Body of pancreas (tissue), 4 donors: ENCODE data around the gene SEMA3G.

Experiments used
- POLR2A ChIP-seq, 3 donors: fragments of 450-650 bp; IDR thresholded peaks; one replicate each; pipeline ENCODE4 v1.6.1; 2016; ENCODE audit warnings: antibody characterized with exemption in 3 of 3, mild to moderate bottlenecking in 2 of 3
- TF ChIP-seq, protein P1 (sequence below), 7 experiments: fragments of 450-650 bp in 4 of 7; fragments of 200-600 bp in 3 of 7; sonication (generic) in 3 of 7; IDR thresholded peaks; one replicate each; pipeline ENCODE4 v1.5.1; 2016 to 2019; ENCODE audit warnings: antibody characterized with exemption in 7 of 7

GRCh38 chr3:52453496-52454249 lies 8.8 kb upstream of the SEMA3G start, which contains the start of gene TNNC1:
- TF ChIP-seq, protein P1, sequence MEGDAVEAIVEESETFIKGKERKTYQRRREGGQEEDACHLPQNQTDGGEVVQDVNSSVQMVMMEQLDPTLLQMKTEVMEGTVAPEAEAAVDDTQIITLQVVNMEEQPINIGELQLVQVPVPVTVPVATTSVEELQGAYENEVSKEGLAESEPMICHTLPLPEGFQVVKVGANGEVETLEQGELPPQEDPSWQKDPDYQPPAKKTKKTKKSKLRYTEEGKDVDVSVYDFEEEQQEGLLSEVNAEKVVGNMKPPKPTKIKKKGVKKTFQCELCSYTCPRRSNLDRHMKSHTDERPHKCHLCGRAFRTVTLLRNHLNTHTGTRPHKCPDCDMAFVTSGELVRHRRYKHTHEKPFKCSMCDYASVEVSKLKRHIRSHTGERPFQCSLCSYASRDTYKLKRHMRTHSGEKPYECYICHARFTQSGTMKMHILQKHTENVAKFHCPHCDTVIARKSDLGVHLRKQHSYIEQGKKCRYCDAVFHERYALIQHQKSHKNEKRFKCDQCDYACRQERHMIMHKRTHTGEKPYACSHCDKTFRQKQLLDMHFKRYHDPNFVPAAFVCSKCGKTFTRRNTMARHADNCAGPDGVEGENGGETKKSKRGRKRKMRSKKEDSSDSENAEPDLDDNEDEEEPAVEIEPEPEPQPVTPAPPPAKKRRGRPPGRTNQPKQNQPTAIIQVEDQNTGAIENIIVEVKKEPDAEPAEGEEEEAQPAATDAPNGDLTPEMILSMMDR (IDR thresholded peaks at IDR 0.05) = no peak
- TF ChIP-seq POLR2A (IDR thresholded peaks at IDR 0.05) = no peak
